ENCODE results near the gene ACVR2A. TPM values are rescaled to one million over a fixed set of nuclear protein-coding genes. Genes with fewer than 3 reads are reported as not detected.

ACVR2A gene
- total and polyA plus RNA-seq, 3 donors from 2014 or later = 11.4 to 38.3 (median 21.6) TPM

DNA sequence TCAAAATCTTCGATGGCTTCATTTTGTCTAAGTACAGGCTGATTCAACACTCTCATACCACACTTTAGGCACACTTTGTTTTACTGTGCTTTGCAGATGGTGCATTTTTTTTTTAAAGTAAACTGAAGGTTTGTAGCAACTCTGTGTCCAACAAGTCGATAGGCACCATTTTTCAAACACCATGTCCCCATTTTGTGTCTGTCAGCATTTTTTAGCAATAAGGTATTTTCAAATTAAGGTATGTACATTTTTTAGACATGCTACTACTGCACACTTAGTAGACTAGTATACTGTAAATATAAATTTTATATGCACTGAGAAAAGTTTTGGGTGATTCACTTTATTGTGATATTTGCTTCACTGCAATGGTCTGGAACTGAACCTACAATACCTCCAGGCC, 131.3 kb downstream of the ACVR2A start:
- no peaks in the 10 kb centered on the region for H3K4me1 ChIP-seq
- H3K27me3 ChIP-seq = no peaks in the 10 kb centered on the region
- WGBS, 2 donors = 58 to 61% methylated on average over 2 of the region's 2 CpGs
- H3K27ac ChIP-seq = no peak overlapping the region
- H3K36me3 ChIP-seq (ENCODE audit: low read depth, missing control alignments) = no peaks in the 10 kb centered on the region
- intact Hi-C loops (cut with DNase I; ENCODE audit: low total_unique reads) = no loop called here
- no peak for DNase-seq
- H3K4me3 ChIP-seq = no peak overlapping the region
- TF ChIP-seq, protein P1, sequence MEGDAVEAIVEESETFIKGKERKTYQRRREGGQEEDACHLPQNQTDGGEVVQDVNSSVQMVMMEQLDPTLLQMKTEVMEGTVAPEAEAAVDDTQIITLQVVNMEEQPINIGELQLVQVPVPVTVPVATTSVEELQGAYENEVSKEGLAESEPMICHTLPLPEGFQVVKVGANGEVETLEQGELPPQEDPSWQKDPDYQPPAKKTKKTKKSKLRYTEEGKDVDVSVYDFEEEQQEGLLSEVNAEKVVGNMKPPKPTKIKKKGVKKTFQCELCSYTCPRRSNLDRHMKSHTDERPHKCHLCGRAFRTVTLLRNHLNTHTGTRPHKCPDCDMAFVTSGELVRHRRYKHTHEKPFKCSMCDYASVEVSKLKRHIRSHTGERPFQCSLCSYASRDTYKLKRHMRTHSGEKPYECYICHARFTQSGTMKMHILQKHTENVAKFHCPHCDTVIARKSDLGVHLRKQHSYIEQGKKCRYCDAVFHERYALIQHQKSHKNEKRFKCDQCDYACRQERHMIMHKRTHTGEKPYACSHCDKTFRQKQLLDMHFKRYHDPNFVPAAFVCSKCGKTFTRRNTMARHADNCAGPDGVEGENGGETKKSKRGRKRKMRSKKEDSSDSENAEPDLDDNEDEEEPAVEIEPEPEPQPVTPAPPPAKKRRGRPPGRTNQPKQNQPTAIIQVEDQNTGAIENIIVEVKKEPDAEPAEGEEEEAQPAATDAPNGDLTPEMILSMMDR (IDR thresholded peaks at IDR 0.05) = no peak
- no peak for TF ChIP-seq POLR2A (IDR thresholded peaks at IDR 0.05)
- no peaks in the 10 kb centered on the region for H3K9me3 ChIP-seq

DNA sequence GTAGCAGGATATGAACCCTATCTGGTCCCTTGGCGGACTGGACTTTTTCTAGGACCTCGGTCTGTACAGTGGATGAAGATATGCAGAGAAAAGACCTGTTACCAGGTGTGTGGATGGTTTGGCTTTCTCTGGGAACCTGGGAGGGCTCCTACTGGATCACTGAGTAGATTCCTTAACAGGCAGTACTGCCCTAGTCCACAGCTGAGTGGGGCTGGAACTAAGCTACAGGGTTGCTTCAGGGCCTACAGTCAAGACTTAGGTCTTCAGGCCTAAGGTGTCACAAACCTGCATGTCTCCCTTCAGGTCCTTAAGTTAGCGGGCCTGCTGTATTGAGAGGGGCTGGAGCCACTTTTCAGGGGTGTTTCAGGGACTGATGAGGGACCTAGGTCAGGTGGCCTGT, 132.8 kb downstream of the ACVR2A start:
- no peak for TF ChIP-seq POLR2A (IDR thresholded peaks at IDR 0.05)
- TF ChIP-seq, protein P1 (IDR thresholded peaks at IDR 0.05) = no peak
- Histone ChIP-seq H3K9me3 (no peaks in the 10 kb centered on the region), H3K27me3 (no peaks in the 10 kb centered on the region), H3K27ac (no peak overlapping the region), H3K4me3 (no peak overlapping the region), H3K4me1 (no peaks in the 10 kb centered on the region), H3K36me3 (ENCODE audit: low read depth, missing control alignments) (no peaks in the 10 kb centered on the region)
- intact Hi-C loops (cut with DNase I; ENCODE audit: low total_unique reads) = no loop called here
- 91 to 96% methylated on average over 3 of the region's 3 CpGs for WGBS, 2 donors
- no peak for DNase-seq

Small RNA genes lying within 50 kb of the gene (small RNA-seq; reads per million reads assigned to genes)
- 0 reads per million in 2 donors for gene RNU6-1275P

Other genes with a start within 250 kb of the ACVR2A start
- 10 to 100 TPM; 54.8 to 58.4 TPM for gene ORC4, start 175.7 kb downstream of the ACVR2A start, total RNA-seq
- 38.9 TPM for gene ORC4, start 175.7 kb downstream of the ACVR2A start, polyA plus RNA-seq (ENCODE audit: insufficient read depth, low read depth, low replicate concordance)
- 10 to 100 TPM; 55.4 to 60.3 TPM for gene MBD5, start 176.1 kb downstream of the ACVR2A start, total RNA-seq
- 29.0 TPM for gene MBD5, start 176.1 kb downstream of the ACVR2A start, polyA plus RNA-seq (ENCODE audit: insufficient read depth, low read depth, low replicate concordance)

Data from testis (tissue), 3 donors.